ENCODE measurements around the gene PALLD.
"Not testable (repeated sequence)": the region's sequence is repeated elsewhere in the genome, so short reads cannot be mapped to it uniquely, and the experiment has no call there.

The PALLD gene

GRCh38 chr4:168507178-168507815, 10.4 kb downstream of the PALLD start:
- Mint-ChIP-seq H3K9me3 (no peaks in the 10 kb centered on the region), H3K27me3 (ENCODE audit: low read depth) (no peaks in the 10 kb centered on the region), H3K27ac (no peak overlapping the region), H3K4me1 (ENCODE audit: low read depth) (peaks cover 34% of the 10 kb centered on the region), H3K4me3 (no peak overlapping the region), H3K36me3 (ENCODE audit: low read depth) (no peaks in the 10 kb centered on the region)

DNA sequence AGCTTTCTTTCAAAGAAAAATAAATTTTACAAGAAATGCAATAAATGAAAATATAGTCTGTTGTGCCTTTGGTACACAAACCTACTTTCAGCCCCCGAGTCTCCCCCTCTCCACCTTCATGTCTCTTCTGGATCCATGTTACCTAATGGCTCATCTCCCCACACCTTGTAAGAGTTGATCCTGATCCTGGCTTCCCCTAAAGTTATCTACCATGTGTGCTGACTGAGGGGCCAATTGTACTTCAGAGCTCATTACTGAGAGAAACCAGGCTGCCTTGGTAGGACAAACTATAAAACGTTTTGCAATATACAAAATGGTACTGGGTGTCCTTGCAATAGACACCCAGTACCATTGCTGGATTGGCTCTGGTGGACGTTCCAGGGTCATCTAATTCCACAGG, 11.8 kb downstream of the PALLD start:
- Mint-ChIP-seq H3K27ac (no peak overlapping the region), H3K4me3 (no peak overlapping the region), H3K27me3 (ENCODE audit: low read depth) (peaks cover 8% of the 10 kb centered on the region), H3K36me3 (ENCODE audit: low read depth) (no peaks in the 10 kb centered on the region), H3K4me1 (ENCODE audit: low read depth) (peaks cover 31% of the 10 kb centered on the region), H3K9me3 (no peaks in the 10 kb centered on the region)

GRCh38 chr4:168509786-168510185, 12.9 kb downstream of the PALLD start:
- H3K27ac Mint-ChIP-seq, result peak overlapping the region; percentile 50
- no peaks in the 10 kb centered on the region for H3K36me3 Mint-ChIP-seq (ENCODE audit: low read depth)
- H3K9me3 Mint-ChIP-seq, result no peaks in the 10 kb centered on the region
- H3K4me1 Mint-ChIP-seq (ENCODE audit: low read depth), result peaks cover 28% of the 10 kb centered on the region
- peak overlapping the region; percentile 11 for H3K4me3 Mint-ChIP-seq
- peaks cover 11% of the 10 kb centered on the region for H3K27me3 Mint-ChIP-seq (ENCODE audit: low read depth)

GRCh38 chr4:168511780-168512489, 15.1 kb downstream of the PALLD start:
- no peak overlapping the region for H3K4me3 Mint-ChIP-seq
- no peaks in the 10 kb centered on the region for H3K36me3 Mint-ChIP-seq (ENCODE audit: low read depth)
- peak overlapping the region; percentile 73 for H3K27ac Mint-ChIP-seq
- peaks cover 25% of the 10 kb centered on the region for H3K27me3 Mint-ChIP-seq (ENCODE audit: low read depth)
- no peaks in the 10 kb centered on the region for H3K9me3 Mint-ChIP-seq
- peaks cover 28% of the 10 kb centered on the region for H3K4me1 Mint-ChIP-seq (ENCODE audit: low read depth)

GRCh38 chr4:168513826-168514225, 17.0 kb downstream of the PALLD start:
- not testable (repeated sequence) for H3K9me3 Mint-ChIP-seq; H3K27ac Mint-ChIP-seq; H3K4me3 Mint-ChIP-seq; H3K36me3 Mint-ChIP-seq (ENCODE audit: low read depth)
- Mint-ChIP-seq H3K4me1 (ENCODE audit: low read depth) (peaks cover 28% of the 10 kb centered on the region), H3K27me3 (ENCODE audit: low read depth) (peaks cover 38% of the 10 kb centered on the region)

- Mint-ChIP-seq H3K4me1 (ENCODE audit: low read depth) (peaks cover 27% of the 10 kb centered on the region), H3K36me3 (ENCODE audit: low read depth) (no peaks in the 10 kb centered on the region), H3K4me3 (no peak overlapping the region), H3K27ac (no peak overlapping the region), H3K27me3 (ENCODE audit: low read depth) (peaks cover 40% of the 10 kb centered on the region), H3K9me3 (no peaks in the 10 kb centered on the region)
Measured at GRCh38 chr4:168514249-168514852, 17.5 kb downstream of the PALLD start.

- Mint-ChIP-seq H3K4me1 (ENCODE audit: low read depth) (peaks cover 19% of the 10 kb centered on the region), H3K27me3 (ENCODE audit: low read depth) (peaks cover 41% of the 10 kb centered on the region), H3K4me3 (no peak overlapping the region), H3K27ac (no peak overlapping the region), H3K36me3 (ENCODE audit: low read depth) (no peaks in the 10 kb centered on the region), H3K9me3 (no peaks in the 10 kb centered on the region)
Measured at GRCh38 chr4:168515222-168516011, 18.6 kb downstream of the PALLD start.

DNA sequence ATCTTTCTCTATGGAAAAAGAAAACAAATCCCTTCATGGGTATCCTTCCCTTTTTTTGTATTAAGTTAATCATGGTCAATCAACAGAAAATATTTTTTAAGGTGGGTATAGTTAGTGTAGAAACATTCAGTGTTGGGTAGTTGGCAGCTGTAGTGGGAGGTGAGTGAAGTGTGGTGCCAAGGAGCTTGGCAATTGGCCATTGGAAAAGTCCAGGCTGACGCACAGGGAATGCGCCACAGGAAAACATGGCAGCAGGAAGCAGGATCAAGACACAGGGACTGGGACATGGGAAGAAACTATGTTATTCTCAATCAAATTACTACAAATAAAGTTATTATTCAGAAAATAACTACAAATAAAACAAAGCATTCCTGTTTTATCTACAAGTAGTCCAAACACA, 20.0 kb downstream of the PALLD start:
- H3K27me3 Mint-ChIP-seq (ENCODE audit: low read depth), result peaks cover 50% of the 10 kb centered on the region
- no peak overlapping the region for H3K27ac Mint-ChIP-seq

DNA sequence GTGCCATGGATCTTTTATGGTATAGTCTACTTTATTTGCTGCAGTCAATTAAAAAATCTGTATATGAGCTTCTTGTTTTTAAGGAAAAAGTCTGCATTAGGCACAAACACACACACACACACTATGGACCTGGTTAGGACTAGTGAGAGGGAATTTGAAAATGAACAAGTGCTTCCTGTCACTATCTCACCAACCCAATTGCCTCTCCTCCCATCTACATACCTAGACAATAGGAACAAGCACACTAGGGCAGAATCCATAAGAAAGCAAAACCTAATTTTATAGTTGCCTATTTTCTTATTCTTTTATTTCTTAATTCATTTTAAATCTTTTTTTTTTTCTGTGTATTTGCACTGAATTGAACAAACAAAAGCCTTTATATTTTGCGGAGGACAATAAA, 22.7 kb downstream of the PALLD start:
- no peak overlapping the region for H3K4me3 Mint-ChIP-seq
- H3K4me1 Mint-ChIP-seq (ENCODE audit: low read depth), result no peaks in the 10 kb centered on the region
- no peaks in the 10 kb centered on the region for H3K9me3 Mint-ChIP-seq
- H3K27me3 Mint-ChIP-seq (ENCODE audit: low read depth), result peaks cover 45% of the 10 kb centered on the region
- no peaks in the 10 kb centered on the region for H3K36me3 Mint-ChIP-seq (ENCODE audit: low read depth)
- H3K27ac Mint-ChIP-seq, result no peak overlapping the region

More for the DNA sequence above, 20.0 kb downstream of the PALLD start:
- Mint-ChIP-seq H3K9me3 (no peaks in the 10 kb centered on the region), H3K4me1 (ENCODE audit: low read depth) (peaks cover 9% of the 10 kb centered on the region), H3K36me3 (ENCODE audit: low read depth) (no peaks in the 10 kb centered on the region), H3K4me3 (no peak overlapping the region)

GRCh38 chr4:168521721-168522120, 24.9 kb downstream of the PALLD start:
- H3K27ac Mint-ChIP-seq, result no peak overlapping the region
- H3K4me3 Mint-ChIP-seq, result no peak overlapping the region
- no peaks in the 10 kb centered on the region for H3K9me3 Mint-ChIP-seq
- no peaks in the 10 kb centered on the region for H3K4me1 Mint-ChIP-seq (ENCODE audit: low read depth)
- peaks cover 42% of the 10 kb centered on the region for H3K27me3 Mint-ChIP-seq (ENCODE audit: low read depth)
- no peaks in the 10 kb centered on the region for H3K36me3 Mint-ChIP-seq (ENCODE audit: low read depth)

GRCh38 chr4:168522356-168522755, 25.5 kb downstream of the PALLD start:
- no peaks in the 10 kb centered on the region for H3K9me3 Mint-ChIP-seq
- H3K27ac Mint-ChIP-seq, result no peak overlapping the region
- no peaks in the 10 kb centered on the region for H3K4me1 Mint-ChIP-seq (ENCODE audit: low read depth)
- peaks cover 42% of the 10 kb centered on the region for H3K27me3 Mint-ChIP-seq (ENCODE audit: low read depth)
- no peaks in the 10 kb centered on the region for H3K36me3 Mint-ChIP-seq (ENCODE audit: low read depth)
- H3K4me3 Mint-ChIP-seq, result no peak overlapping the region

- Mint-ChIP-seq H3K27ac (no peak overlapping the region), H3K27me3 (ENCODE audit: low read depth) (peaks cover 38% of the 10 kb centered on the region), H3K9me3 (no peaks in the 10 kb centered on the region), H3K4me3 (no peak overlapping the region), H3K36me3 (ENCODE audit: low read depth) (no peaks in the 10 kb centered on the region), H3K4me1 (ENCODE audit: low read depth) (no peaks in the 10 kb centered on the region)
Measured at GRCh38 chr4:168522829-168523489, 26.1 kb downstream of the PALLD start.

GRCh38 chr4:168524006-168524405, 27.2 kb downstream of the PALLD start:
- no peaks in the 10 kb centered on the region for H3K4me1 Mint-ChIP-seq (ENCODE audit: low read depth)

GRCh38 chr4:168524897-168525296, 28.0 kb downstream of the PALLD start:
- Mint-ChIP-seq H3K36me3 (ENCODE audit: low read depth) (no peaks in the 10 kb centered on the region), H3K27me3 (ENCODE audit: low read depth) (peaks cover 38% of the 10 kb centered on the region), H3K4me1 (ENCODE audit: low read depth) (no peaks in the 10 kb centered on the region), H3K4me3 (no peak overlapping the region), H3K9me3 (no peaks in the 10 kb centered on the region), H3K27ac (no peak overlapping the region)

More at GRCh38 chr4:168524006-168524405, 27.2 kb downstream of the PALLD start:
- Mint-ChIP-seq H3K4me3 (no peak overlapping the region), H3K27me3 (ENCODE audit: low read depth) (peaks cover 38% of the 10 kb centered on the region), H3K27ac (no peak overlapping the region), H3K36me3 (ENCODE audit: low read depth) (no peaks in the 10 kb centered on the region), H3K9me3 (no peaks in the 10 kb centered on the region)
